ENCODE measurements around the gene CDK5RAP2.
"Not testable (repeated sequence)": the region's sequence is repeated elsewhere in the genome, so short reads cannot be mapped to it uniquely, and the experiment has no call there.

The CDK5RAP2 gene

DNA sequence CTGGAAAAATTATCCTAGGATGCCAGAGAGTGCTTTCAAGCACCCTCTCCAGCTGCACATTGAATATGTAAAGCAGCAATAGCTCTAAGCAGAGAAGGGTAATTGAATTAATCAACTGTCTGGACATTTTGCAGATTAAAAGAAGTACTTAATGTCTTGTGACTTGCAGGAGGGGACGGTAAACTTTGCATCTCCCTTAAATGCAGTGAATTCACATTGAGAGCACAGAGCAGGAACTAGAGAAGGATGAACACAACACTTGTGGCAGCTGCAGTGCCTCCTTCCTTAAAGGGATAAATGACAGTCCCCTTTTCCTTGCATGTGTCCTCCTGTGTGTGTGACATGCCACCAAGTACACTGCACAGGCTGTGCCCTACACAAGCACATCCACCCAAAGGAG is 7.4 kb upstream of the CDK5RAP2 start:
- DNase-seq, result no peak

DNA sequence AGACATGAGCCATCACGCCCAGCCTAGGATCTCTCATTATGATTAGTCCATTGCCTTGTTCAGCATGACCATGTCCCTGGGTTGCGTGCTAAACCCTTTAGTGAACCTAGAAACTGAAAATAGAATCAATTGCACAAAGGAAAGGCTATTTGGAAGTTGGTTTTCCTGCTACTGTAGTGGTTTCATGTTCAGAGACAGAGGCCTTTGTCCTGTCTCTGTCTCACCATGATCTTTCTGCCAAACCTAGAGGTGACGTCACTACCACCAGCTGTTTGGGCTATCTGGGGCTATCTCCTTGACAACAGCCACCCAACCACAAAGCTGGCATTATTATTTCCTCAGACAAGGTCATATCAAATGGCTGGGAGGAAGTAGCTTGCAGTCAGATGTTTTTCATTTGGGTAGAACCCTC is 4.0 kb upstream of the CDK5RAP2 start:
- no peak for DNase-seq

DNA sequence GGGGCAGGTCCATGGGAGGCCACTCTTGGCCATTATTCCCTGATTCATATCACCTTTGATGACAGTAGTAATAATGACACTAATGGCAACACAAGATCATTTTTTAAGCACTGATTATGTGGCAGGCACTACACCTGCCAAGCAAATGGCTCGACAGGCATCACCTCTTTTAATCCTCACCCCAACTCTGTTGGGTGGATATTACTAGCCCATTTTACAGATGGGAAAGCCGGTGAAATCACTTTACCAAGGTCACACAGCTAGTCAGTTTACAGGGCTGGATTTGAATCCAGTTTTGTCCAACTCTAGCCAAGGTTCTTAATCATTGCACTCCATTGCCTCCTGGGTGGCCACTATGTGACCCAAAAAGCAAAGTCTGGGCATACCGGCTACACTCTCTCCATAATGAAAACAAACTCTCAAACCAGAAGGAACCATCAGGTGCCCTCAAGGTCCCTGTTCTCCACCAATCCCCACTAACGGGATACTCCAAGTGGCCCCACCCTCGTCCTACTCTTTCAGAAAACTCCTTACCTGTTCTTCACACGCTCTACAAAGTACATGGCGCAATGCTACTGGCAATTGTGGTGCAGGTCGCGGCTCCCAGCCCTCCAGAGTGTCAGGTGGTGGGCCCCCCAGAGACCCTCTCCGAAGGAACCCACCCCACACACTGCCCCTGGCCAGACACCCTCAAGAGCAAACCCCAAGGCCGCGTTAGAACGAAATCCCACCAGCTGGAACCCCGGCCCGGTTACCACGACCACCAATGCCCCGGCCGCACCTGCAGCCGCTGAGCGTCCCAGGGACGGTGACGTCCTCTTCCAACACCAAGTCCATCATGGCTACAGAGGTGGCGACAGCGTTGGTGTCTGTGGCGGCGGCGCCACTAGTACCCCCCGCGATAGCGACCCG is 572 bp downstream of the CDK5RAP2 start:
- DNase-seq, result no peak

DNA sequence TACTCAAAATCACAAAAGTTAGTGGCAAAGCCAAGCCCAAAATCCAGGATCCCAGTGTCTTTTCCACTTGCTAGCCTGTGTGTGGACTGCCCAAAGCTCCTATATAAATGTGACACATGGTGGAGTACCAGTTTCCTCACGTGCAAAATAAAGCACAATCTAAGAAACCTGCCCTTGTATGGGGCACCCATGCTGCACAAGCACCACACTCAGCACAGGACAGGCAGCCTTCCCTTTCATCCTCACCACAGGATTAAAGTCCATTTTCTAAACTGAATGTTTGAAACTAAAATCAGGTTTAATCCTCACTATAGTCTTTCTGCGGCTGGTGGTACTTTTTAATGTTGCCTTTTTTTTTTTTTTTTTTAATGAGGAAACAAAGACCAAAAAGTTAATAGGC is 5.5 kb downstream of the CDK5RAP2 start:
- no peak for DNase-seq

DNA sequence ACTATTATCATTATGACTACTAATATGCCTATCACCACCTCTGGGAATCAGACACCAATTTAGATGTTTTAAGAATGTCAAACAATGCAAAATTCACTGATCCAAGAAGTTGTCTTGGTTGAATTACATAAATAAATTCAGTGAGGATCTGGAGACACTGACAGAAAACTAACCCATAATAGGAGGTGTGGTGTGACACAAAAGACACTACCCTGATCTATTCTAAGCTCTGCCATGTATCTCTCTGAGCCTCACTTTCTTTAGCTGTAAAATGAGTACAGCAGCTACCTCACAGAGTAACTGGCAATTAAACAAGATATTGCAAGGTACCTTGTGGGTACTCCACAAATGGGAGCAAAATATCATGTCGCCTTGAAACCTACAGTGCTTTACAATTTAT is 7.5 kb downstream of the CDK5RAP2 start:
- no peak for DNase-seq

DNA sequence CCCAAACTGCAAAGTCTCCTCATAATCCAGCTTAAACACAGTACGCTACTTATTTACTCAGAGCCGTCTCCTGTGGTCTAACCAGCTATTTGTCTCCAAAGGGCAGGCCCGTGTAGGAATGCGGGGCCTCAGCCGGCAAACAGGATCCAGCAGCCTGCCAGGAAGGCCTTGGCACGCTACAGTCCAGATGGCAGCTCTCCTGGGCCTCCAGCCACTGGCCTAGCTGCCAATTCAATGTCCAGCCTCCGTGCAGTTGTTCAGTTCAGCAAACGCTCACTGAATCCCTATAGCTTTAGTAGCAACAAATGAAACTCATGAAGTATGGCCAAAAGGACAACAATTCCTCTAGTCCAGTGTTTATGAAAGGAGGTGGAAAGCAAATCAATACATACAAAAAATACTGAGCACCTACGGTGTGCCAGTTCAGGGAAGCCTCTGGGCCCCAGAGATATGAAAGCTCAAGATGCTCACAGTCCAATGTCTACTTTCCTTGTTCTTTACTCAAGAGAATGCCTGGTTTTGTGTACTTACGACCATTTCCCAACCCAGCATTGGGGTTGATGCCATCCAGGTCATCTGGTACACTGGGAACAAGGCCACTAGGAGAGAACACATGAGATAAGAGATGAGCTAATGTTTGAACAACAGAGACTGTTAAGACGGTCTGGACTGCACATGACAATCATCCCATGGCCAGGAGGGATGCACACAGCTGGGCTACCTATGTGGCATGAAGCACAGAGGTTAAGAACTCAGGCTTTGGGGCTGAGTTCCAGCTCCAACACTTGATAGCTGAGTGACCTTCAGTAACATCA is 8.3 kb downstream of the CDK5RAP2 start:
- no peak for DNase-seq

DNA sequence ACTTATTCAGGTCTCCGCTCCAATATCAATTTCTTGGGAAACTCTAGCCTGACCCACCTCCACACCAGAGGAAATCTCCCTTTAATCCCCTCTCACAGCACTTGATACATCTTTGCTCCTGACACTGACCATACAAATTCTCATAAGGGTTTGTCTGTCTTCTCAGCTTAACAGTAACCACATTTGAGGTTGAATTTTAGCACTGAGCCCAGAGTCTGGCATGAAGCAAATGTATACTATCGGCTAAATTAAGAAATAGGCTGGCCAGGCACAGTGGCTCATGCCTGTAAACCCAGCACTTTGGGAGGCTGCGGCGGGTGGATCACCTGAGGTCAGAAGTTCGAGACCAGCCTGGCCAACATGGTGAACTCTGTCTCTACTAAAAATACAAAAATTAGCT is 9.7 kb downstream of the CDK5RAP2 start:
- no peak for DNase-seq

GRCh38 chr9:120569556-120569955 is 10.4 kb downstream of the CDK5RAP2 start:
- no peak for DNase-seq

GRCh38 chr9:120568816-120569215 is 11.2 kb downstream of the CDK5RAP2 start:
- DNase-seq, result no peak

- DNase-seq, result no peak
Observed at GRCh38 chr9:120567874-120568273, 12.1 kb downstream of the CDK5RAP2 start.

GRCh38 chr9:120567081-120567480 is 12.9 kb downstream of the CDK5RAP2 start:
- no peak for DNase-seq

DNA sequence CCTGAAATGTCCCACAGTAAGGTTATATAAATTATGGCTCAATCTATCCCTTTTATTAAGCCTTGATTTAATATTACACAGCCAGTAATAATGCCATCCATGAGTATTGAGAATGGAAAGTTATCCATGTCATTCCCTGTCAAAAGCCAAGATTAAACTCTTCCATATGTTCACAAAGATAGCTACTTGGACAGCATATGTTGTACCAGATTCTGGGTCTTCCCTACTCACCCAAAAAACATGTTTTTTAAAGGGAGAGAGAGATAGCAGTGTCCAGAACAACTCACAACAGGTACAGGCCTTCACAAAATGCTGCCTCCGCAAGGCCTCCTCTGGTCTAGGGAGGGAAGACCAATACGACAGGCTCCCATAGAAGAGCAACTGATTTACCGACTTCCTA is 15.4 kb downstream of the CDK5RAP2 start:
- DNase-seq, result no peak

DNA sequence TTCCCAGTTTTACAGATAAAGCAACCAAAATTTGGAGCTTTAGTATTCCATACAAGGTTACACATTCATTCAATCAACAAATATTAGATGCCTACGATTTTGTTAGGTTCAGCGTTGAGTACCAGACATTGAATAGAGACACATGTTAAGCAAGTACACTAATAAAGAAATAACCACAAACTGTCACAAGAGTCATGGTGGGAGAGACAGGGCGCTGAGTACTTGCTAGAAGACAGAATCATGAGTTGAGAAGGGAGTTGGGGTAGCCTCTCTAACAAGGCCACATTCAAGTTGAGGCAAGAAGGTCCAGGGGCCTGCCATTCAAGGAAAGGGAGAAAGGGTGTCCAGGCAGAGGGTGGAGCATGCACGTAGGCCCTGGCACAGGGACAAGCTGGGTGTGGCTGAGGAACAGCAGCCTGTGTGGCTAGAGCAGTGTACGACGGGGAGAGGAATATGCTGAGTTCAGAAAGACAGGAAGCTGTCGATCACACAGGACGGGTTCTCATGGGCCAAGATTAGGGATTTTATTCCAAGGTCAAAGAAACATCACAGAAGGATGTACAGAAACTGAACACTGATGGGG is 17.0 kb downstream of the CDK5RAP2 start:
- no peak for DNase-seq

GRCh38 chr9:120561709-120562108 is 18.3 kb downstream of the CDK5RAP2 start:
- DNase-seq, result no peak

- no peak for DNase-seq
Observed at GRCh38 chr9:120559546-120559945, 20.4 kb downstream of the CDK5RAP2 start.

DNA sequence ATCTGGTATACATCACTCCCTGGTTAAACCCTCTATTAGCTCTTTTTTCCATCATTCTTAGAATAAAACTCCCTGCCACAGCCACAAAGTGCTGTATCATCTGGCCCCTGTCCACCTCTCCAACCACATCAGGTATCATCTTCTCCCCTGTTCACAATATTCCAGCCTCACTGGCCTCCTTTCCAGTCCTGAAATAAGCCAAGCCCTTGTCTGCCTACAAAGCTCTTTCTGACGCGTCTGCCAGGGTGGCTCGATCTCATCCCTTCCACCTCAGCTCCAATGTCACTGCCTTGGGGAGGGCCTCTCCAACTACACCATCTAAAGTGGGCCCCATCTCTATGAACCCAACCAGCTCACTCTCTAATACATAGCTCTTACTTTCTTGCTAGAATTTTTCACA is 21.5 kb downstream of the CDK5RAP2 start:
- no peak for DNase-seq

GRCh38 chr9:120557205-120557604 is 22.8 kb downstream of the CDK5RAP2 start:
- DNase-seq, result no peak

GRCh38 chr9:120556775-120557174 is 23.2 kb downstream of the CDK5RAP2 start:
- DNase-seq, result no peak

DNA sequence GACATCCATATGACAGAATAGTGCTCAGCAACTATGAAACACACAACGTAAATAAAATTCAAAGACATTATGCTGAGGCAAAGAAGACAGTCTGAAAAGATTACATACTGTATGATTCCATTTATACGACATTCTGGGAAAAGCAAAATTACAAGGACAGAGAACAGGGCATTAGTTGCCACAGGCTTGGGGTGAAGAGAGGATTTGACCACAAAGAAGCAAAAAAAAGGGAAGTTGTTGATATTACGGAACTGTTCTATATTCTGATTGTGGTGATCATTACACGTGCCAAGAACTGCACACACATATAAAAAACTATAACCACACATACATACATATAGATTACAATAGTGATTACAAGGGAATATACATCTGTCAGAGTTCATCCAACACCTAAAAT is 24.1 kb downstream of the CDK5RAP2 start:
- no peak for DNase-seq

GRCh38 chr9:120552210-120552704 is 27.7 kb downstream of the CDK5RAP2 start:
- not testable (repeated sequence) for DNase-seq

DNA sequence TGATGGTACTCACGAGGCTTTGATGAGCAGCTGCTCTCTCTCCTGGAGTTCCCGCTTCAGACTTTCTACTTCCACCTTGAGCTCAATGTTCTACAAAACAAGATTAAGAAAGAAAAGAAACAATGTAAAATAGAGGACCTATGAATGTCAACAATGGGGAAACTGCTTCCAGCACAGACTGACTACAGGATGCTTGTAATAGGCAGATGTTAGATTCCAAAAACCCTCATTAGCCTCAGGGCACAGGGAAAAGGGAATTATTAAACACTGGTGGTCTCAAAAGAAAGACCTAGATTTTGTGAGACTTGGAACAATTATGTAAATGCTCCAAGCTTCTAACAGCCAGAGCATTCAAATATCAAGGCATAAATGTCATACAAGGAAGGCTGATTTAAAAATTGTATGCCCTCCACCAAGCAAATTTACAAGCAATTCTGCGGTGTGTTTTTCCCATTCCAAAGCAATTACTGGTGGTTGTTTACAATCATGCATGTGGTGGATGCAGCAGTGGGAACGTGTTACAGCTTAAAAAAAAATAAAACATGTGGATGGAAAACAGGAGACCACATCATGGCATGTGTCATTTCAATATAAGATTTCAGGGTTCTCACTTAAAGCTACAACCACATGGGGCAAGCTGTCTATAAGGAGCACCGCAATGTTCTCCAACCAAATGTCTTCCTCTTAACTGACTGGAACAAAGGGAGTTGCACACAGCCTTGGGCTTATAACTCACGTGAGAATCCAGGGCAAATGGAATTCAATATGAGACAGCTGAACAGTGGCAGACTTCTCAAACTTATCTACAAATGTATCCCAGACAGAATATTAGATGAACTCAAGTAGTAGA is 34.0 kb downstream of the CDK5RAP2 start:
- DNase-seq, result no peak

DNA sequence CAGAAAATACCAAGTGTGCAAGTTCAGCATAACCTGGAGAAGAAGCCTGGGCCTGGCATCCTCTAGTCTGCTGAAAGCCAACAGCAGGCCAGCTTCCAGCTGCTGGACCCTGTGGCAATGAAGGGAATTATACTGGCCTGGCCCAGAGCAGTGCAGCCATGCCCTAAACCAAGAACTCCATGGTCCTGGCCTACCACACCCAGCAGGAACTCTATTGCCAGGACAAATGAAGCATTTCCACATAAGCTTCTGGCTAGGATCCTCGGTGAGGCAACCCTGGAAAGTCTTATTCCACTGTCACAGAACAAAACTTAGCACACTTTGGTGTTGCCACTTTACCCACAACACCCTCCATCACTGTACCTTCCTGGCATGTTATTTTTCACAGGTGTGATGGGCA is 35.5 kb downstream of the CDK5RAP2 start:
- DNase-seq, result no peak
